Psoas muscle (tissue), 8 donors: ENCODE results near the gene GNAT1. TPM values are rescaled to one million over a fixed set of nuclear protein-coding genes. Genes with fewer than 3 reads are reported as not detected.

Experiments
- ATAC-seq, 4 donors: fragments of 200-7000 bp; cut with Tn5 transposase; one replicate each; pipeline ENCODE4 v1.9.1; 2020; ENCODE audit warnings: moderate library complexity in 3 of 4, mild to moderate bottlenecking in 2 of 4
- DNase-seq, 2 donors: peaks; one replicate each; pipeline ENCODE4 v3.0.0-alpha.2; 2020
- H3K27ac ChIP-seq: fragments of 200-600 bp; one replicate; pipeline ENCODE4 v1.8.0; 2022
- H3K27me3 ChIP-seq, 3 donors: fragments of 200-600 bp in 1 of 3; one replicate each; pipeline versions ENCODE4 v1.6.1 to v1.8.0; 2013 to 2022; ENCODE audit warnings: low read length in 2 of 3, mild to moderate bottlenecking in 2 of 3, moderate library complexity in 1 of 3; ENCODE audit not compliant: insufficient read depth in 3 of 3
- H3K36me3 ChIP-seq, 2 donors: fragments of 200-600 bp in 1 of 2; one replicate each; pipeline versions ENCODE4 v1.6.1 to v1.8.0; 2013 to 2022; ENCODE audit warnings: low read depth in 1 of 2, mild to moderate bottlenecking in 1 of 2, moderate library complexity in 1 of 2; ENCODE audit not compliant: insufficient read depth in 1 of 2
- H3K4me1 ChIP-seq: fragments of 200-600 bp; one replicate; pipeline ENCODE4 v1.8.0; 2022
- H3K4me3 ChIP-seq: fragments of 200-600 bp; one replicate; pipeline ENCODE4 v1.8.0; 2022; ENCODE audit warnings: mild to moderate bottlenecking
- H3K9me3 ChIP-seq: fragments of 200-600 bp; one replicate; pipeline ENCODE4 v1.8.0; 2022
- CTCF ChIP-seq: fragments of 200-600 bp; IDR thresholded peaks from one replicate; pipeline ENCODE4 v1.8.0; 2022; ENCODE audit warnings: antibody characterized with exemption
- WGBS, 3 donors: extraction: QIAGEN DNeasy Blood & Tissue Kit; methylation state at CpG; one replicate each; pipeline versions ENCODE4 v1.1.6 to v1.1.7; 2013; 5-methylcytosine and 5-hydroxymethylcytosine counted together
- intact Hi-C, 2 donors: fragments of 100-400 bp; cut with DNase I; formaldehyde crosslinking; loops; one replicate each; pipeline versions ENCODE4 v1.11.0 to v1.14.2; 2022
- polyA plus RNA-seq, 3 donors: library from polyadenylated mRNA; stranded (reverse); fragments of 200-250 nt; gene quantifications; one replicate each; pipeline ENCODE4 v1.2.3, GENCODE V29; 2013
- total RNA-seq, 4 donors: library from RNA; stranded (reverse); fragmentation: NEBNext Ultra II Directional in 2 of 4; extraction: Animal tissue kit (Norgen Biotek cat#: 25700) in 2 of 4; gene quantifications; one replicate each; pipeline versions ENCODE4 v1.2.1 to v1.2.4, GENCODE V29; 2021 to 2023
- donor health status: healthy with polysubstance abuse.
- donor health status: DM: no; HTN: no; CAD: no; lungs with moderate emphysema.
- donor health status: Bipolar disorder and iron deficiency.
- donor health status: healthy.
- donor health status: DM: yes; HTN: yes; CAD: no.
- donor health status: DM: no; HTN: no; CAD: no.
- donor health status: DM: no; HTN: no; CAD: no.
- donor health status: DM: yes; HTN: yes; CAD: no.

Gene GNAT1
- total and polyA plus RNA-seq, 7 donors, result not detected

GRCh38 chr3:50172626-50173220 is 18.7 kb upstream of the GNAT1 start:
- ATAC-seq (peak; percentile 25 to 81 (median 60)), DNase-seq (peak in 1 of 2 donors; percentile 73)
- Histone ChIP-seq H3K36me3 (peaks cover 0 to 30% of the 10 kb centered on the region in 2 donors), H3K4me3 (no peak overlapping the region), H3K27ac (peak overlapping the region; percentile 76), H3K4me1 (peaks cover 52% of the 10 kb centered on the region), H3K9me3 (no peaks in the 10 kb centered on the region), H3K27me3 (no peaks in the 10 kb centered on the region)
- WGBS, 3 donors, result 50 to 64% (median 62%) methylated on average over 8 of the region's 8 CpGs
- intact Hi-C loops, result no loop called here
- no peak for TF ChIP-seq CTCF

- intact Hi-C loops, result no loop called here
These were observed 17.5 kb upstream of the GNAT1 start for GRCh38 chr3:50173685-50174516.

GRCh38 chr3:50174517-50174895 is 16.9 kb upstream of the GNAT1 start:
- Histone ChIP-seq H3K9me3 (no peaks in the 10 kb centered on the region), H3K36me3 (peaks cover 0 to 30% of the 10 kb centered on the region in 2 donors), H3K4me1 (peaks cover 35% of the 10 kb centered on the region), H3K27ac (no peak overlapping the region), H3K4me3 (no peak overlapping the region), H3K27me3 (no peaks in the 10 kb centered on the region)
- TF ChIP-seq CTCF, result no peak
- ATAC-seq, result no peak
- intact Hi-C loops, result no loop called here
- 91 to 96% (median 94%) methylated on average over 7 of the region's 7 CpGs for WGBS, 3 donors
- DNase-seq, result no peak

More at GRCh38 chr3:50173685-50174516, 17.5 kb upstream of the GNAT1 start:
- ATAC-seq (no peak), DNase-seq (no peak)
- peaks cover 0 to 30% of the 10 kb centered on the region in 2 donors for H3K36me3 ChIP-seq
- peaks cover 41% of the 10 kb centered on the region for H3K4me1 ChIP-seq
- no peaks in the 10 kb centered on the region for H3K9me3 ChIP-seq
- H3K4me3 ChIP-seq, result no peak overlapping the region
- no peak for TF ChIP-seq CTCF
- no peak overlapping the region for H3K27ac ChIP-seq
- no peaks in the 10 kb centered on the region for H3K27me3 ChIP-seq
- 88 to 92% (median 91%) methylated on average over 29 of the region's 29 CpGs for WGBS, 3 donors

GRCh38 chr3:50174947-50175524 is 16.4 kb upstream of the GNAT1 start:
- peaks cover 0 to 30% of the 10 kb centered on the region in 2 donors for H3K36me3 ChIP-seq
- no peaks in the 10 kb centered on the region for H3K9me3 ChIP-seq
- no peak for TF ChIP-seq CTCF
- no peak for DNase-seq
- H3K4me3 ChIP-seq, result no peak overlapping the region
- whole genome bisulfite sequencing, 3 donors, result 92 to 94% (median 92%) methylated on average over 17 of the region's 17 CpGs
- no peak for ATAC-seq
- no peaks in the 10 kb centered on the region for H3K27me3 ChIP-seq
- H3K27ac ChIP-seq, result no peak overlapping the region
- peaks cover 30% of the 10 kb centered on the region for H3K4me1 ChIP-seq
- intact Hi-C loops, result no loop called here
